GM10847 (cell line): ENCODE data around the gene NOL4L.

ENCODE experiments used
- POLR2A ChIP-seq: IDR thresholded peaks from 2 replicates; pipeline ENCODE4 v1.6.1; 2011; ENCODE audit not compliant: insufficient read length; ENCODE audit errors: extremely low read depth

The NOL4L gene

DNA sequence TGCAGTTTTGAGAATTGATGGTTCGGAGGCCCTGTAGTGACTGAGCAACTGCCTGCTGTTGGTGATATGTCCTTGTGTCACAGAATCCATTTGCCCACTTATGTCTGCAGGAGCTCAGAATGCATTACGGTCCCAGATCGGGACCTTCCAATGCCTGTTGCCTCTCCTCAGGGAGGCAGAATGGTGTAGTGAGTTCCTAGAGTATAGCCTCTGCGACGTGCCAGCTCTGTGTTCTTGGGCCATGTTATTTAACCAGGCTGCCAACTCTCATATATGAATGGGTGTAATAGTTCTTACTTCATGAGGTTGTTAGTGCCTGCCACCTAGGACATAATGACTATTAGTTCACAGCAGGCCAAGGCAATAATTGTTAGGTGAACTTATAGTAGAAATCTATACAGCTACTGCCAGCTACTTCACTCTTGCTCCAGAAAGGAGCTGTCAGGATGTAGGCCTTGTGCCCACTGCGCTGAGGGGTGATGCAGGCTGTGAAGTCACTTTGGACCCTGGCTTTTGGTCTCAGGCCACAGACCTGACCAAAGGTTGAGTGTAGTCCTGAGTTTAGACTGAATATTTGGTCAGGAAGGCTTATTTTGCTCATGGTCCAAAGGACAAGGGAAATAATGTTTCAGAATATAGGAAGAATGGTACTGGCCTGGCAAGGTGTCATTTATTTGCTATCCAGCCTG is 144.9 kb downstream of the NOL4L start:
- TF ChIP-seq POLR2A, result no peak

- no peak for TF ChIP-seq POLR2A
Observed at GRCh38 chr20:32439132-32439829, 145.9 kb downstream of the NOL4L start.

DNA sequence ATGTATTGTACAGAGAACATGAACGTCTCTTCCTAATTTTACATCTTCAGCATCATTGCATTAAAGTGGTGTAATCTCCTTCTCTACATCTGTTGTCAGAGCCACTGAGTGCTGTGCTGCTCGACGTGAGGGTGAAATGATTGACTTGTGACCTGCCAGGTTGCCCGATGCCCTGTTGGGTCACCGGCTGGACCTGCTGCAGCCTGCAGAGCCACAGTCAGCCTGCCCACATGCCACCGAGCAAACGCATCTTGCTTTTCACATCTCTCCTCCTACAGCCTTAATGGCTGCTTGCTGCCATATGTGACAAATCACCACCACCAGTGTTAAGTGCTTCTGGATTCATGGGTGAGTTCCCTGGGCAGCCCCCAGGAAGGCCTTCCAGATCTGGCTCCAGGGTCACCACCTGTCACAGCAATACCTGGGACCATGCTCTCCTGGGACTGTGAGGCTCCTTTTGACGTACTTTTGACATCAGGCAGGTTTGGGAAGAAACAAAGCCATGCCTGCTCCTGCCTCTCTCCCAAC is 146.7 kb downstream of the NOL4L start:
- no peak for TF ChIP-seq POLR2A

GRCh38 chr20:32437391-32438074 is 147.6 kb downstream of the NOL4L start:
- no peak for TF ChIP-seq POLR2A

GRCh38 chr20:32436968-32437367 is 148.2 kb downstream of the NOL4L start:
- TF ChIP-seq POLR2A, result no peak

- no peak for TF ChIP-seq POLR2A
Observed at GRCh38 chr20:32436142-32436861, 148.8 kb downstream of the NOL4L start.

DNA sequence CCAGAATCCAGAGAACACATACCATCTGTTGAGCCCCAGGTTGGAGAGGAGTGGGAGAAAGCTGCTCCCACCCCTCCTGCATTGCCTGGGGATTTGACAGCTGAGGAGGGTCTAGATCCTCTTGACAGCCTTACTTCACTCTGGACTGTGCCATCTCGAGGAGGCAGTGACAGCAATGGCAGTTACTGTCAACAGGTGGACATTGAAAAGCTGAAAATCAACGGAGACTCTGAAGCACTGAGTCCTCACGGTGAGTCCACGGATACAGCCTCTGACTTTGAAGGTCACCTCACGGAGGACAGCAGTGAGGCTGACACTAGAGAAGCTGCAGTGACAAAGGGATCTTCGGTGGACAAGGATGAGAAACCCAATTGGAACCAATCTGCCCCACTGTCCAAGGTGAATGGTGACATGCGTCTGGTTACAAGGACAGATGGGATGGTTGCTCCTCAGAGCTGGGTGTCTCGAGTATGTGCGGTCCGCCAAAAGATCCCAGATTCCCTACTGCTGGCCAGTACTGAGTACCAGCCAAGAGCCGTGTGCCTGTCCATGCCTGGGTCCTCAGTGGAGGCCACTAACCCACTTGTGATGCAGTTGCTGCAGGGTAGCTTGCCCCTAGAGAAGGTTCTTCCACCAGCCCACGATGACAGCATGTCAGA is 149.6 kb downstream of the NOL4L start:
- no peak for TF ChIP-seq POLR2A

DNA sequence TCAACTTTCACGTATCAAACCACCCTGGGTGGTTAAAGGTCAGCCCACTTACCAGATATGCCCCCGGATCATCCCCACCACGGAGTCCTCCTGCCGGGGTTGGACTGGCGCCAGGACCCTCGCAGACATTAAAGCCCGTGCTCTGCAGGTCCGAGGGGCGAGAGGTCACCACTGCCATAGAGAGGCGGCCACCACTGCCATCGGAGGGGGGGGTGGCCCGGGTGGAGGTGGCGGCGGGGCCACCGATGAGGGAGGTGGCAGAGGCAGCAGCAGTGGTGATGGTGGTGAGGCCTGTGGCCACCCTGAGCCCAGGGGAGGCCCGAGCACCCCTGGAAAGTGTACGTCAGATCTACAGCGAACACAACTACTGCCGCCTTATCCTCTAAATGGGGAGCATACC is 150.7 kb downstream of the NOL4L start:
- no peak for TF ChIP-seq POLR2A

GRCh38 chr20:32433311-32434021 is 151.7 kb downstream of the NOL4L start:
- no peak for TF ChIP-seq POLR2A

GRCh38 chr20:32432277-32432676 is 152.9 kb downstream of the NOL4L start:
- TF ChIP-seq POLR2A, result no peak

DNA sequence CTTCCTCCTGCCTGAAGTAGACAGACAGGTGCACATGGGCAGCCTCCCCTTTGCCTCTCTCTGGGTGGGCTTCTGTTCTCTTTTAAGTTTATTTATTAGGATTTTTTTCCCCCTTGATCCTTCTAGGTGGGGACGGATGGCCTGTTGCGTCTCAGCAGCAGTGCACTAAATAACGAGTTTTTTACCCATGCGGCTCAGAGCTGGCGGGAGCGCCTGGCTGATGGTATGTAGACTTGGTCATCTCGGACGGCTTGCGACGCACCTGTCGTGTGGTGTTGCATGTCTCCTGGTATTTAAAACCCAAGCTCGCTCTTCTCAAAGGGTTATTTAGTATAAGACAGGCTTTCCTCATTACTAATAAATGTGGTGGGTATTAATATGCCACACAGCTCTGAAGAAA is 153.7 kb downstream of the NOL4L start:
- TF ChIP-seq POLR2A, result no peak

DNA sequence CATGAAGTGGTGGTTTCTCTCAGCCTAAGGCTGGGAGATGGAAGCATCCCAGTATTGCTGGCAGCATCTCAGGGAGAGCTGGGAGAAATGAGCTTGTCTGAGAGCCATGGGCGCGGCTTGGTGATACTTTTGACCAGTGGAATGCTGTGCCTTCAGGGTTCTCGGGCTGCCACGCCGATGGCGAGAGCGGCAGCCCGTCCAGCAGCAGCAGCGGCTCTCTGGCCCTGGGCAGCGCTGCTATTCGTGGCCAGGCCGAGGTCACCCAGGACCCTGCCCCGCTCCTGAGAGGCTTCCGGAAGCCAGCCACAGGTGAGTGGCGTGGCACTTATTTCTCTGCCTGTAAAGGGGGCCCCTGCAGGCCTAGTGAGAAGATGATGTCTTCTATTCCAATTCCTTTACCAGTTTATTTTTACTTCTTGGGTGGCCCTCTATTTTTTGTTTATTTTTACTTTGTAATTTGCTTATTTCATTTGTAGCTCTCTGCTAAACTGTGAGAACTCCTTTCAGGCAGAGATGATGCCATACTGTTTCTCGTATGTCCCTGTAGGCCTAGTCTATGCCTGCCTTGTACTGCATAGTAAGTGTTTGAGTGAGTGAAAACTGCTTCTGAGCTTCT is 155.3 kb downstream of the NOL4L start:
- TF ChIP-seq POLR2A, result no peak

GRCh38 chr20:32429343-32429742 is 155.8 kb downstream of the NOL4L start:
- TF ChIP-seq POLR2A, result no peak

- TF ChIP-seq POLR2A, result no peak
Observed at GRCh38 chr20:32427996-32428395, 157.1 kb downstream of the NOL4L start.
